Endothelial cell of umbilical vein (primary cell): ENCODE data around the gene SSC4D.

ENCODE experiments used
- POLR2A ChIP-seq: IDR thresholded peaks from 2 replicates; pipeline ENCODE4 v1.6.1; 2012; ENCODE audit warnings: low read depth, mild to moderate bottlenecking, control low read depth, low read length
- POLR2AphosphoS5 ChIP-seq: IDR thresholded peaks from 2 replicates; pipeline ENCODE4 v1.6.1; 2012; ENCODE audit warnings: low read depth, mild to moderate bottlenecking, control low read depth, low read length, moderate library complexity; ENCODE audit not compliant: insufficient read depth
- TF ChIP-seq, protein P1 (sequence below), 2 donors: IDR thresholded peaks; 1 replicate in 1 of 2; 2 replicates in 1 of 2; pipeline ENCODE4 v1.5.1; 2011; ENCODE audit warnings: low read length in 2 of 2, mild to moderate bottlenecking in 2 of 2, moderate library complexity in 2 of 2, control low read depth in 1 of 2, inconsistent platforms in 1 of 2, low read depth in 1 of 2; ENCODE audit not compliant: insufficient read depth in 1 of 2; ENCODE audit errors: extremely low read depth in 1 of 2

GRCh38 chr7:76352193-76352592, 57.3 kb downstream of the SSC4D start:
- TF ChIP-seq POLR2A: no peak
- TF ChIP-seq, protein P1, sequence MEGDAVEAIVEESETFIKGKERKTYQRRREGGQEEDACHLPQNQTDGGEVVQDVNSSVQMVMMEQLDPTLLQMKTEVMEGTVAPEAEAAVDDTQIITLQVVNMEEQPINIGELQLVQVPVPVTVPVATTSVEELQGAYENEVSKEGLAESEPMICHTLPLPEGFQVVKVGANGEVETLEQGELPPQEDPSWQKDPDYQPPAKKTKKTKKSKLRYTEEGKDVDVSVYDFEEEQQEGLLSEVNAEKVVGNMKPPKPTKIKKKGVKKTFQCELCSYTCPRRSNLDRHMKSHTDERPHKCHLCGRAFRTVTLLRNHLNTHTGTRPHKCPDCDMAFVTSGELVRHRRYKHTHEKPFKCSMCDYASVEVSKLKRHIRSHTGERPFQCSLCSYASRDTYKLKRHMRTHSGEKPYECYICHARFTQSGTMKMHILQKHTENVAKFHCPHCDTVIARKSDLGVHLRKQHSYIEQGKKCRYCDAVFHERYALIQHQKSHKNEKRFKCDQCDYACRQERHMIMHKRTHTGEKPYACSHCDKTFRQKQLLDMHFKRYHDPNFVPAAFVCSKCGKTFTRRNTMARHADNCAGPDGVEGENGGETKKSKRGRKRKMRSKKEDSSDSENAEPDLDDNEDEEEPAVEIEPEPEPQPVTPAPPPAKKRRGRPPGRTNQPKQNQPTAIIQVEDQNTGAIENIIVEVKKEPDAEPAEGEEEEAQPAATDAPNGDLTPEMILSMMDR (IDR thresholded peaks at IDR 0.05; ENCODE audit: extremely low read depth in 1 of 2, insufficient read depth in 1 of 2, low read depth in 1 of 2, low read length in 2 of 2): no peak
- TF ChIP-seq POLR2AphosphoS5: no peak
